Mesendoderm (in vitro differentiated cells): ENCODE measurements around the gene FOXE3.

ENCODE experiments used
- DNase-seq: peaks from one replicate; pipeline ENCODE4 v3.0.0; 2013
- H2AK5ac ChIP-seq: 2 replicates; pipeline ENCODE4 v1.6.1; 2013; ENCODE audit warnings: low read length, inconsistent platforms
- H2BK120ac ChIP-seq: 2 replicates; pipeline ENCODE4 v1.6.1; 2013; ENCODE audit warnings: low read depth, mild to moderate bottlenecking, low read length, moderate library complexity, mixed read lengths
- H2BK15ac ChIP-seq: replicated peaks from 2 replicates; pipeline ENCODE4 v1.6.1; 2013; ENCODE audit warnings: low read depth, mild to moderate bottlenecking, moderate library complexity
- H2BK5ac ChIP-seq: 2 replicates; pipeline ENCODE4 v1.6.1; 2013; ENCODE audit warnings: low read length, inconsistent platforms
- H3K18ac ChIP-seq: 2 replicates; pipeline ENCODE4 v1.6.1; 2013; ENCODE audit warnings: mild to moderate bottlenecking, low read length, mixed read lengths
- H3K23ac ChIP-seq: one replicate; pipeline ENCODE4 v1.6.1; 2013; ENCODE audit warnings: low read length
- H3K27ac ChIP-seq: 2 replicates; pipeline ENCODE4 v1.5.1; 2013; ENCODE audit warnings: low read depth, mild to moderate bottlenecking, inconsistent platforms, low read length, moderate library complexity
- H3K27me3 ChIP-seq: 2 replicates; pipeline ENCODE4 v1.6.1; 2013; ENCODE audit warnings: low read length, control low read depth, mild to moderate bottlenecking, inconsistent platforms; ENCODE audit not compliant: insufficient read depth, poor library complexity
- H3K36me3 ChIP-seq: 2 replicates; pipeline ENCODE4 v1.6.1; 2013; ENCODE audit warnings: low read length, inconsistent platforms; ENCODE audit not compliant: control insufficient read depth, insufficient read depth
- H3K4ac ChIP-seq: one replicate; pipeline ENCODE4 v1.6.1; 2013; ENCODE audit warnings: low read depth, mild to moderate bottlenecking, low read length, moderate library complexity
- H3K4me1 ChIP-seq: 2 replicates; pipeline ENCODE4 v1.6.1; 2013; ENCODE audit warnings: low read depth, low read length, inconsistent platforms; ENCODE audit not compliant: control insufficient read depth
- H3K4me2 ChIP-seq: 2 replicates; pipeline ENCODE4 v1.6.1; 2013; ENCODE audit warnings: low read length
- H3K4me3 ChIP-seq: 2 replicates; pipeline ENCODE4 v1.5.1; 2013; ENCODE audit warnings: mild to moderate bottlenecking, low read length
- H3K56ac ChIP-seq: one replicate; pipeline ENCODE4 v1.6.1; 2013; ENCODE audit warnings: low read length
- H3K79me1 ChIP-seq: 2 replicates; pipeline ENCODE4 v1.6.1; 2013; ENCODE audit warnings: low read length, inconsistent platforms
- H3K79me2 ChIP-seq: 2 replicates; pipeline ENCODE4 v1.6.1; 2013; ENCODE audit warnings: mild to moderate bottlenecking, low read length; ENCODE audit not compliant: control insufficient read depth, insufficient read depth
- H3K9ac ChIP-seq: 2 replicates; pipeline ENCODE4 v1.6.1; 2013; ENCODE audit warnings: low read length, inconsistent platforms
- H4K5ac ChIP-seq: one replicate; pipeline ENCODE4 v1.6.1; 2013; ENCODE audit warnings: low read length
- H4K8ac ChIP-seq: one replicate; pipeline ENCODE4 v1.6.1; 2013; ENCODE audit warnings: low read depth, mild to moderate bottlenecking, control low read depth, low read length, moderate library complexity
- WGBS: extraction: QIAGEN DNeasy Blood & Tissue Kit; methylation state at CpG from one replicate; pipeline ENCODE4 v1.1.7; 2013; ENCODE audit warnings: low lambda C conversion rate, missing lambda C conversion rate; ENCODE audit not compliant: insufficient coverage; ENCODE audit errors: extremely low coverage; 5-methylcytosine and 5-hydroxymethylcytosine counted together

Gene FOXE3

DNA sequence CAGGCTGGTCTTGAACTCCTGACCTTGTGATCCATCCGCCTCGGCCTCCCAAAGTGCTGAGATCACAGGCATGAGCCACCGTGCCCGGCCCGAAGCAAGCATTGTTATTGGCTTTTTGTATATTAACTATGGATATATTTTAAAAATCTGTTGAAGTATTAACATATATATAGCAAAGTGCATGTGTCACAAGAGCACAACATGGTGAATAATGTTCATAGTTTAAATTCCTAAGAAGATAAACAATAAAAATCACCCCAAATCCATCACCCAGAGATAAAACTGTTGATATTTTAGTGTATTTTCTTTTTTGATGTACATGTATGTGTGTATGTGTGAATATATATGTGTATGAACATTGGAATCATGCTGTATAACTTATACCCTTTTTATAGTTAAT, 9.1 kb upstream of the FOXE3 start:
- Histone ChIP-seq H2BK120ac (no peak overlapping the region), H3K9ac (no peak overlapping the region), H3K4ac (no peak overlapping the region), H3K4me1 (no peaks in the 10 kb centered on the region), H3K4me3 (no peak overlapping the region), H3K36me3 (no peaks in the 10 kb centered on the region), H3K79me1 (no peaks in the 10 kb centered on the region), H3K18ac (no peak overlapping the region), H3K4me2 (no peak overlapping the region), H4K5ac (no peak overlapping the region), H4K8ac (no peak overlapping the region), H3K56ac (no peak overlapping the region), H3K27me3 (no peaks in the 10 kb centered on the region), H3K27ac (no peak overlapping the region), H3K79me2 (no peaks in the 10 kb centered on the region), H2AK5ac (no peak overlapping the region), H2BK5ac (no peak overlapping the region), H3K23ac (no peak overlapping the region), H2BK15ac (no peak overlapping the region)
- no peak for DNase-seq
- WGBS: no CpG with 5 or more reads among the region's 5 CpGs

GRCh38 chr1:47407481-47407880, 8.6 kb upstream of the FOXE3 start:
- no peak overlapping the region for H3K23ac ChIP-seq
- no peak overlapping the region for H2BK15ac ChIP-seq
- no peak overlapping the region for H3K9ac ChIP-seq
- no peak overlapping the region for H3K56ac ChIP-seq
- H3K27ac ChIP-seq: no peak overlapping the region
- no peak overlapping the region for H2BK120ac ChIP-seq
- H3K36me3 ChIP-seq: no peaks in the 10 kb centered on the region
- H3K4ac ChIP-seq: no peak overlapping the region
- DNase-seq: no peak
- no peaks in the 10 kb centered on the region for H3K27me3 ChIP-seq
- no CpG with 5 or more reads among the region's 3 CpGs for WGBS
- no peak overlapping the region for H4K8ac ChIP-seq
- H4K5ac ChIP-seq: no peak overlapping the region
- no peaks in the 10 kb centered on the region for H3K79me1 ChIP-seq
- H2BK5ac ChIP-seq: no peak overlapping the region
- no peak overlapping the region for H3K4me2 ChIP-seq
- no peak overlapping the region for H3K18ac ChIP-seq
- H3K79me2 ChIP-seq: no peaks in the 10 kb centered on the region
- no peak overlapping the region for H3K4me3 ChIP-seq
- H3K4me1 ChIP-seq: no peaks in the 10 kb centered on the region
- no peak overlapping the region for H2AK5ac ChIP-seq

- Histone ChIP-seq H2AK5ac (no peak overlapping the region), H3K56ac (no peak overlapping the region), H3K4me3 (no peak overlapping the region), H2BK15ac (no peak overlapping the region), H4K5ac (no peak overlapping the region), H3K79me1 (no peaks in the 10 kb centered on the region), H3K18ac (no peak overlapping the region), H3K4me2 (no peak overlapping the region), H3K4ac (no peak overlapping the region), H3K79me2 (no peaks in the 10 kb centered on the region), H4K8ac (no peak overlapping the region), H3K36me3 (no peaks in the 10 kb centered on the region), H3K27me3 (peaks cover 3% of the 10 kb centered on the region), H3K23ac (no peak overlapping the region), H3K4me1 (no peaks in the 10 kb centered on the region), H3K9ac (no peak overlapping the region), H2BK120ac (no peak overlapping the region), H3K27ac (no peak overlapping the region), H2BK5ac (no peak overlapping the region)
- WGBS: no CpG with 5 or more reads among the region's 12 CpGs
- DNase-seq: peak; percentile 58
Measured at GRCh38 chr1:47409311-47410067, 6.6 kb upstream of the FOXE3 start.

DNA sequence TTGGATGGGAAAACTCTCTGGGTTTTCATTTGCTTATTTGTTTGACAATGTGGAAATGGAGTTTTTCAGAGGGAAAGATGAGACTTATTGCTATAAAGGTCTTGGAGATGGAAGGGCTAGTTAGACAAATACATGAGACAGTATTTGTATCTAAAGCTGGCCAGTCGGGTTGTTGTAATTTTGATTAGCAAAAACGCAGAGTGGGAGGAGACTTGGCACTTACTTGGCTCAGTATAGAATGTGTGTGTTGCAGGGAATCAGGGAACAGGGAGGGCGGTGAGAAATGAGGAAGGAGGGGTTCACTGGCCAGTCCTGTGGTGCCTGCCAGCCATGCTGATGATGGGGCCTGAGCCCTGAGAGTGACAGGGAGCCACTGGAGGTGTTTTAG, 6.0 kb upstream of the FOXE3 start:
- Histone ChIP-seq H3K27me3 (peaks cover 7% of the 10 kb centered on the region), H2BK120ac (no peak overlapping the region), H3K36me3 (no peaks in the 10 kb centered on the region), H3K4me2 (no peak overlapping the region), H3K9ac (no peak overlapping the region), H2BK15ac (no peak overlapping the region), H3K4me3 (no peak overlapping the region), H3K56ac (no peak overlapping the region), H3K18ac (no peak overlapping the region), H3K27ac (no peak overlapping the region), H4K5ac (no peak overlapping the region), H2BK5ac (no peak overlapping the region), H3K79me2 (no peaks in the 10 kb centered on the region), H3K4me1 (no peaks in the 10 kb centered on the region), H4K8ac (no peak overlapping the region), H3K79me1 (no peaks in the 10 kb centered on the region), H3K23ac (no peak overlapping the region), H3K4ac (no peak overlapping the region), H2AK5ac (no peak overlapping the region)
- DNase-seq: no peak
- WGBS: no CpG with 5 or more reads among the region's 3 CpGs

DNA sequence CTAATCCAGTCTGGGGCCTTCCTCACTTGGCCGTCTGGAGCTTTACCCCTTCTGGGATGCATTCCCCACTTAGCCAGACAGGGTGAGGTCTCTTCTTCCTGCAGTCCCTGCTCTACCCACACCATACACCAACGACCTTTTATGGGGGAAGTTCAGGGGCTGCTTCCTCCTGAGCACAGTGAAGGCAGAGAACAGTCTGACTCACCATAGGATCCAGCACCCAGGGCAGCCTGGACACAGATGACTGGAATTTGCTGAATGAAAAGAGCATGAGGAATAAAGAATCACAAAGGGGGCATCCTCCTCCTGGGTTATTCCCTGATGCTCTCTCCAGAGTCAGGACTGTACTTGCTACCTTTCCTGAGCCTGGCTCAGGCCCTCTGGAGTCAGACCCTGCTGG, 4.6 kb upstream of the FOXE3 start:
- no peak overlapping the region for H2BK15ac ChIP-seq

GRCh38 chr1:47412437-47412836, 3.6 kb upstream of the FOXE3 start:
- no peak overlapping the region for H3K56ac ChIP-seq
- no peak overlapping the region for H3K4me2 ChIP-seq
- H2BK15ac ChIP-seq: no peak overlapping the region
- no CpG with 5 or more reads among the region's 14 CpGs for WGBS
- no peak overlapping the region for H3K27ac ChIP-seq
- H2BK5ac ChIP-seq: no peak overlapping the region
- no peak overlapping the region for H3K4ac ChIP-seq
- H3K79me2 ChIP-seq: no peaks in the 10 kb centered on the region
- peaks cover 29% of the 10 kb centered on the region for H3K27me3 ChIP-seq
- no peak overlapping the region for H4K8ac ChIP-seq
- H3K36me3 ChIP-seq: no peaks in the 10 kb centered on the region
- no peak overlapping the region for H3K9ac ChIP-seq
- no peak overlapping the region for H3K23ac ChIP-seq
- H3K4me1 ChIP-seq: no peaks in the 10 kb centered on the region
- H3K79me1 ChIP-seq: no peaks in the 10 kb centered on the region
- H2AK5ac ChIP-seq: no peak overlapping the region
- no peak overlapping the region for H3K18ac ChIP-seq
- no peak overlapping the region for H4K5ac ChIP-seq
- no peak for DNase-seq
- H3K4me3 ChIP-seq: no peak overlapping the region
- no peak overlapping the region for H2BK120ac ChIP-seq

More for the DNA sequence above, 4.6 kb upstream of the FOXE3 start:
- H3K36me3 ChIP-seq: no peaks in the 10 kb centered on the region
- WGBS: no CpG with 5 or more reads among the region's 2 CpGs
- H3K23ac ChIP-seq: no peak overlapping the region
- no peak overlapping the region for H4K5ac ChIP-seq
- H3K56ac ChIP-seq: no peak overlapping the region
- H3K79me2 ChIP-seq: no peaks in the 10 kb centered on the region
- no peak overlapping the region for H2BK120ac ChIP-seq
- H3K79me1 ChIP-seq: no peaks in the 10 kb centered on the region
- H3K4me3 ChIP-seq: no peak overlapping the region
- no peak overlapping the region for H3K27ac ChIP-seq
- H3K27me3 ChIP-seq: peaks cover 19% of the 10 kb centered on the region
- no peak overlapping the region for H2BK5ac ChIP-seq
- H3K9ac ChIP-seq: no peak overlapping the region
- H4K8ac ChIP-seq: no peak overlapping the region
- no peak overlapping the region for H2AK5ac ChIP-seq
- no peak for DNase-seq
- H3K18ac ChIP-seq: no peak overlapping the region
- H3K4ac ChIP-seq: no peak overlapping the region
- no peak overlapping the region for H3K4me2 ChIP-seq
- H3K4me1 ChIP-seq: no peaks in the 10 kb centered on the region
